ENCODE measurements around the gene SYT15B.
"Not testable (repeated sequence)": the region's sequence is repeated elsewhere in the genome, so short reads cannot be mapped to it uniquely, and the experiment has no call there.

SYT15B gene

GRCh38 chr10:47725047-47725446, 38.3 kb downstream of the SYT15B start:
- not testable (repeated sequence) for DNase-seq

DNA sequence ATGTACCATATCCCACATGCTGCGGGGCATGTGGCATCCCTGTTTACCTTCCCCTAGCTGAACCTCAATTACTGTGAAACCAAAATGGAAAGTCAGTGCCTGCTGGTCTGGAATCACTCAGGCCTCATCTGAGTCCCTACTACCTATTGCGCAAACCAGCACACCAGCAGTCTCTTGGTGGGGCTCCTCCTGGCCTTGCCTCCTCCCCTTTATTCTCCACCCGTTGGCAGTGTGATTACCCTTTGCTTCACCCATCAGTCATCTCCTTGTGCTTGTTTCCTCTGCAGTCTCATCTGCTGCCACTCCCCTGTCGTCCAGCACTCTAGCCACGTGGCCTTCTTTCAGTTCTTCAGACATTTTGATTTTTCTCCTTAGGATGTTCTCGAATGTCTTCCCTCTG, 39.3 kb downstream of the SYT15B start:
- DNase-seq = peak; percentile 28

GRCh38 chr10:47723362-47723761, 40.0 kb downstream of the SYT15B start:
- DNase-seq = not testable (repeated sequence)

- DNase-seq = not testable (repeated sequence)
These were observed 46.2 kb downstream of the SYT15B start for GRCh38 chr10:47717011-47717769.
